ENCODE data around the gene LRRC36. TPM values are rescaled to one million over a fixed set of nuclear protein-coding genes. Genes with fewer than 3 reads are reported as not detected.

Gene LRRC36
- total RNA-seq, 4 donors from 2014 or later, result 0.42 to 0.56 TPM; not detected in 2

DNA sequence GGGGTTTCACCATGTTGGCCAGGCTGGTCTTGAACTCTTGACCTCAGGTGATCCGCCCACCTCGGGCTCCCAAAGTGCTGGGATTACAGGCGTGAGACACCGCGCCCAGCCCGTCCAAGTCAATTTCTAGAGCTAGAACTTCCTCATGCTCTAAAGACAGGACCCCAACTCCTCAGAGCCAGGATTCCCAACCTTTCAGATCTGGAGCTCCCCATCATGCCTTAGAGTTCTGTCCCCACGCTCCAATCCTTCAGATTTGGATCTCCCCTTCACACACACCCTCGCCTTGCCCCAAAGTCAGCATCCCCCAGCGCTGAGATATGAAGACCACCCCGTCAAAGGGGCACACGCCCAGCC lies 522 bp upstream of the LRRC36 start:
- no peak overlapping the region for H3K27ac ChIP-seq

DNA sequence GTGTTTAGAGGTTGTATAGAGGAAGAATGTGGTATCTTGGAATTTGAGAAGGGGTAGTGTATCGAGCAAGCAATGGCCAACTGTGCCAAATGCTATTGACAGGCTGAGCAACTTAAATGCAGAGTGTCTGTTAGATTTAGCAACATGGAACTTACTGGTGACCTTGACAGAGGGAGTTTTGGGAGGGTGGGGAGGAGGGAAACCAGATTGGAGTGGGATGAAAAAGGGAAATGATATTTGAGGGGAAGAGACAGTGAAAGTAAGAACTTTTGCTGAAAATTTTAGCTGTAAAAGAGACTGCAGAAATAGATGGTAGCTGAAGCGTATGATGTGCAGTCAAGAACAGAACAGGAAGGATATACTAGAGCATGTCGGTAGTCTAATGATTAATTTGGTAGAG lies 1.1 kb downstream of the LRRC36 start:
- Histone ChIP-seq H3K4me3 (no peak overlapping the region), H3K27me3 (no peaks in the 10 kb centered on the region), H3K4me1 (peaks cover 17% of the 10 kb centered on the region), H3K9me3 (no peaks in the 10 kb centered on the region), H3K27ac (no peak overlapping the region), H3K36me3 (no peaks in the 10 kb centered on the region)
- DNase-seq (ENCODE audit: low spot score in 2 of 2), result no peak
- 74% methylated on average over 3 of the region's 3 CpGs for WGBS
- TF ChIP-seq POLR2A (IDR thresholded peaks at IDR 0.05) (no peak), EP300 (IDR thresholded peaks at IDR 0.05) (no peak)
- TF ChIP-seq, protein P1, sequence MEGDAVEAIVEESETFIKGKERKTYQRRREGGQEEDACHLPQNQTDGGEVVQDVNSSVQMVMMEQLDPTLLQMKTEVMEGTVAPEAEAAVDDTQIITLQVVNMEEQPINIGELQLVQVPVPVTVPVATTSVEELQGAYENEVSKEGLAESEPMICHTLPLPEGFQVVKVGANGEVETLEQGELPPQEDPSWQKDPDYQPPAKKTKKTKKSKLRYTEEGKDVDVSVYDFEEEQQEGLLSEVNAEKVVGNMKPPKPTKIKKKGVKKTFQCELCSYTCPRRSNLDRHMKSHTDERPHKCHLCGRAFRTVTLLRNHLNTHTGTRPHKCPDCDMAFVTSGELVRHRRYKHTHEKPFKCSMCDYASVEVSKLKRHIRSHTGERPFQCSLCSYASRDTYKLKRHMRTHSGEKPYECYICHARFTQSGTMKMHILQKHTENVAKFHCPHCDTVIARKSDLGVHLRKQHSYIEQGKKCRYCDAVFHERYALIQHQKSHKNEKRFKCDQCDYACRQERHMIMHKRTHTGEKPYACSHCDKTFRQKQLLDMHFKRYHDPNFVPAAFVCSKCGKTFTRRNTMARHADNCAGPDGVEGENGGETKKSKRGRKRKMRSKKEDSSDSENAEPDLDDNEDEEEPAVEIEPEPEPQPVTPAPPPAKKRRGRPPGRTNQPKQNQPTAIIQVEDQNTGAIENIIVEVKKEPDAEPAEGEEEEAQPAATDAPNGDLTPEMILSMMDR (IDR thresholded peaks at IDR 0.05), result no peak

More for the DNA sequence above, 522 bp upstream of the LRRC36 start:
- no peak for DNase-seq (ENCODE audit: low spot score in 2 of 2)
- no peaks in the 10 kb centered on the region for H3K36me3 ChIP-seq
- H3K4me1 ChIP-seq, result peaks cover 17% of the 10 kb centered on the region
- TF ChIP-seq, protein P1 (IDR thresholded peaks at IDR 0.05), result no peak
- TF ChIP-seq POLR2A (IDR thresholded peaks at IDR 0.05), result no peak
- TF ChIP-seq EP300 (IDR thresholded peaks at IDR 0.05), result no peak
- TF ChIP-seq POLR2AphosphoS5 (IDR thresholded peaks at IDR 0.05), result no peak
- peak overlapping the region; percentile 50 for H3K4me3 ChIP-seq
- no peaks in the 10 kb centered on the region for H3K9me3 ChIP-seq
- WGBS, result 43% methylated on average over 11 of the region's 11 CpGs
- no peaks in the 10 kb centered on the region for H3K27me3 ChIP-seq

DNA sequence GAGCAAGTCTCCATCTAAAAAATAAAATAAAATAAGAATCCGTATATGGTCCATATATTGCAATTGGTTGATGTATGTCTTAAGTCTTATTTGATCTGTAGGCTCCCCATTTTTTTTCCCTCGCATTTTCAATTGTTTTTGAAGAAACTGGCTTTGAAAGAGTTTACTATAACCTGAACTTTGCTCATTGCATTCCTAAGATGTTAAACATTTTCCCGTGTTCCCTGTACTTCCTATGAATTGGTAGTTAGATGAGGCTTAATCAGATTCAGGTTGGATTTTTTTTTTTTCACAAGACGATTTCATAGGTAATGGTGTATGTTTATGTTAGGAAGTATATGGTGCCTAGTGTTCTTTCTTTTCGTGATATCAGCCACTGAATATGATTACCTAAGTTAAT lies 3.3 kb downstream of the LRRC36 start:
- no peaks in the 10 kb centered on the region for H3K36me3 ChIP-seq
- H3K9me3 ChIP-seq, result no peaks in the 10 kb centered on the region
- no peak overlapping the region for H3K4me3 ChIP-seq
- TF ChIP-seq EP300 (IDR thresholded peaks at IDR 0.05) (no peak), POLR2AphosphoS5 (IDR thresholded peaks at IDR 0.05) (no peak), POLR2A (IDR thresholded peaks at IDR 0.05) (no peak)
- TF ChIP-seq, protein P1 (IDR thresholded peaks at IDR 0.05), result no peak
- H3K27me3 ChIP-seq, result no peaks in the 10 kb centered on the region
- 73% methylated on average over 5 of the region's 5 CpGs for WGBS
- peaks cover 15% of the 10 kb centered on the region for H3K4me1 ChIP-seq
- no peak overlapping the region for H3K27ac ChIP-seq
- DNase-seq (ENCODE audit: low spot score in 2 of 2), result no peak

DNA sequence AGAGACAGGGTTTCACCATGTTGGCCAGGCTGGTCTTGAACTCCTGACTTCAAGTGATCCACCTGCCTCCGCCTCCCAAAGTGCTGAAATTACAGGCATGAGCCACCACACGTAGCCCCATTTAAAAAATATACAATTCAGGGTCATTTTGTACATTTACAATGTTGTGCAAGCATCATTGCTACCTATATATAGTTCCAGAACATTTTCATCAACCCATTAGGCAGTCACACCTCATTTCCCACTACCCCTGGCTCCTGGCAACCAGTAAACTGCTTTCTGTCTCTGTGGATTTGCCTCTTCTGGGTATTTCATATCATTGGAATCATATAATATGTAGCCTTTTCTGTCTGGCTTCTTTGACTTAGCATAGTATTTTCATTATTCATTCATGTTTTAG lies 6.7 kb downstream of the LRRC36 start:
- H3K4me3 ChIP-seq, result no peak overlapping the region
- TF ChIP-seq POLR2A (IDR thresholded peaks at IDR 0.05) (no peak), POLR2AphosphoS5 (IDR thresholded peaks at IDR 0.05) (no peak), EP300 (IDR thresholded peaks at IDR 0.05) (no peak)
- TF ChIP-seq, protein P1 (IDR thresholded peaks at IDR 0.05), result no peak
- H3K4me1 ChIP-seq, result no peaks in the 10 kb centered on the region
- H3K27ac ChIP-seq, result no peak overlapping the region
- WGBS, result 73% methylated on average over 2 of the region's 2 CpGs
- no peaks in the 10 kb centered on the region for H3K27me3 ChIP-seq
- DNase-seq (ENCODE audit: low spot score in 2 of 2), result no peak
- no peaks in the 10 kb centered on the region for H3K36me3 ChIP-seq
- H3K9me3 ChIP-seq, result no peaks in the 10 kb centered on the region

DNA sequence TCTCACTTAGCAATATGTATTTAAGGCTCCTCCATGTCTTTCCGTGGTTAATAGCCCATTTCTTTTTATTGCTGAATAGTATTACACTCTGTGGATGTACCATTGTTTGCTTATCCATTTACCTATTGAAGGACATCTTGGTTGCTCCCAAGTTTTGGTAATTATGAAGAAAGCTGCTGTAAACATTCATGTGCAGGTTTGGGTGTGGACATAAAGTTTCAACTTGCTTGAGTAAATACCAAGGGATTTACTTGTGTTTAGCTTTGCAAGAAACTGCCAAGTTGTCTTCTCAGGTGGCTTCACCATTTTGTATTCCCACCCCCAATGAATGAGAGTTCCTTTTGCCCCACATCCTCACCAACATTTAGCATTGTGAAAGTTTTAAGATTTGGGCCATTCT lies 9.5 kb downstream of the LRRC36 start:
- Histone ChIP-seq H3K4me3 (no peak overlapping the region), H3K4me1 (no peaks in the 10 kb centered on the region), H3K27me3 (no peaks in the 10 kb centered on the region), H3K9me3 (no peaks in the 10 kb centered on the region), H3K36me3 (no peaks in the 10 kb centered on the region), H3K27ac (no peak overlapping the region)
- 69% methylated on average over 1 of the region's 1 CpG for WGBS
- TF ChIP-seq POLR2AphosphoS5 (IDR thresholded peaks at IDR 0.05), result no peak
- DNase-seq (ENCODE audit: low spot score in 2 of 2), result no peak

DNA sequence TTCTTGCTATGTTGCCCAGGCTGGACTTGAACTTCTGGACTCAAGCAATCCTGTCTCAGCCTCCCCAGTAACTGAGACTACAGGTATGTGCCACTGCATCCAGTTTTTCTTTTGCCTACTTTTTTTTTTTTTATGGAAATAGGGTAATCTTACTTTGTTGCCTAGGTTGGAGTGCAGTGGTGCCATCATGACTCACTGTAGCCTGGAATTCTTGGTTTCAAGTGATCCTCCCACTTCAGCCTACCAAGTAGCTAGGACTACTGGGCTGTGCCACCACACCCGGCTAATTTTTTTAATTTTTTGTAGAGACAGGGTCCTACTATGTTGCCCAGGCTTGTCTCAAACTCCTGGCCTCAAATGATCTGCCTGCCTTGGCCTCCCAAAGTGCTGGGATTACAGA lies 10.0 kb downstream of the LRRC36 start:
- Histone ChIP-seq H3K27me3 (no peaks in the 10 kb centered on the region), H3K9me3 (no peaks in the 10 kb centered on the region), H3K27ac (no peak overlapping the region), H3K4me1 (no peaks in the 10 kb centered on the region), H3K36me3 (no peaks in the 10 kb centered on the region), H3K4me3 (no peak overlapping the region)
- 88% methylated on average over 1 of the region's 1 CpG for WGBS
- DNase-seq (ENCODE audit: low spot score in 2 of 2), result no peak
- TF ChIP-seq POLR2A (IDR thresholded peaks at IDR 0.05) (no peak), POLR2AphosphoS5 (IDR thresholded peaks at IDR 0.05) (no peak), EP300 (IDR thresholded peaks at IDR 0.05) (no peak)
- TF ChIP-seq, protein P1 (IDR thresholded peaks at IDR 0.05), result no peak
